ENCODE data around the gene GFAP. TPM values are rescaled to one million over a fixed set of nuclear protein-coding genes. Genes with fewer than 3 reads are reported as not detected.

GFAP gene
- total and polyA plus RNA-seq, 3 donors from 2014 or later: 0.55 to 0.91 (median 0.62) TPM

DNA sequence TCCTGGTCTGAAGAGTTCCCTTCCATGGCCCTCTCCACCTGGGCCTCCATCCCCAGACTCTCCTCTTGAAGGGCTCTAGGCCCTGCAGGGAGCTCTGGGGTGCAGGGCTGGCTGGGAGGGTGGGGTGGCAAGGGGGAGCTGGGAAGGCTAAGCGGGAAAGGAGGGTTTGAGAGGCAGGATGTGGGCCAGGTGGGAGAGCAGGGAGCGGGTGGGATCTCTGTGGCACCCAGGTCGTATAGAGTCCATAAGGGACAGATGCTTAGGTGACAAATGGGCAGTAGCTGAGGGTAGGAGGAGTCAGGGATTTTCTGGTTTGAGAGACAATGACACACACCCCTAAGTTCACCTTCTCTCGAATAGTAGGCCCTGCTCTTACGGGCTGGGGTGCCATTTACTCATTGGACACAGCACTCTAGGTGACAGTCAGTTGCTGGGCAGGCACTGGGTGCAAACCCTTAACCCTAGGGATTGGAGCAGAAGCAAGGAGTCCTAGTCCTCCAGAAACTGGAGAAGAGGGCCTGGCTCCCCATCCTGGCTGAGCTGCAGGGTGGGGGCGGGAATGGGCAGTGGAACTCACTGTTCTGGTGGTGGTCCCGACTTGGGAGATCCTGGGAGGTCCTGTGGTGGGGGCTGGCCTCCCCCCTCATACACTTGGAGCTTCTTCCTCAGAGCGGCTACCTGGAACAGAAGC, 16.9 kb upstream of the GFAP start:
- WGBS, 2 donors: 87 to 89% methylated on average over 7 to 8 of the region's 8 CpGs
- TF ChIP-seq, protein P1, sequence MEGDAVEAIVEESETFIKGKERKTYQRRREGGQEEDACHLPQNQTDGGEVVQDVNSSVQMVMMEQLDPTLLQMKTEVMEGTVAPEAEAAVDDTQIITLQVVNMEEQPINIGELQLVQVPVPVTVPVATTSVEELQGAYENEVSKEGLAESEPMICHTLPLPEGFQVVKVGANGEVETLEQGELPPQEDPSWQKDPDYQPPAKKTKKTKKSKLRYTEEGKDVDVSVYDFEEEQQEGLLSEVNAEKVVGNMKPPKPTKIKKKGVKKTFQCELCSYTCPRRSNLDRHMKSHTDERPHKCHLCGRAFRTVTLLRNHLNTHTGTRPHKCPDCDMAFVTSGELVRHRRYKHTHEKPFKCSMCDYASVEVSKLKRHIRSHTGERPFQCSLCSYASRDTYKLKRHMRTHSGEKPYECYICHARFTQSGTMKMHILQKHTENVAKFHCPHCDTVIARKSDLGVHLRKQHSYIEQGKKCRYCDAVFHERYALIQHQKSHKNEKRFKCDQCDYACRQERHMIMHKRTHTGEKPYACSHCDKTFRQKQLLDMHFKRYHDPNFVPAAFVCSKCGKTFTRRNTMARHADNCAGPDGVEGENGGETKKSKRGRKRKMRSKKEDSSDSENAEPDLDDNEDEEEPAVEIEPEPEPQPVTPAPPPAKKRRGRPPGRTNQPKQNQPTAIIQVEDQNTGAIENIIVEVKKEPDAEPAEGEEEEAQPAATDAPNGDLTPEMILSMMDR (IDR thresholded peaks at IDR 0.05): no peak
- TF ChIP-seq POLR2A (IDR thresholded peaks at IDR 0.05): no peak
- no peak for DNase-seq
- no peaks in the 10 kb centered on the region for H3K27me3 ChIP-seq
- intact Hi-C loops (cut with DNase I; ENCODE audit: low total_unique reads): no loop called here
- H3K27ac ChIP-seq: no peak overlapping the region
- H3K9me3 ChIP-seq: no peaks in the 10 kb centered on the region
- no peaks in the 10 kb centered on the region for H3K36me3 ChIP-seq (ENCODE audit: low read depth, missing control alignments)
- no peaks in the 10 kb centered on the region for H3K4me1 ChIP-seq
- no peak overlapping the region for H3K4me3 ChIP-seq

DNA sequence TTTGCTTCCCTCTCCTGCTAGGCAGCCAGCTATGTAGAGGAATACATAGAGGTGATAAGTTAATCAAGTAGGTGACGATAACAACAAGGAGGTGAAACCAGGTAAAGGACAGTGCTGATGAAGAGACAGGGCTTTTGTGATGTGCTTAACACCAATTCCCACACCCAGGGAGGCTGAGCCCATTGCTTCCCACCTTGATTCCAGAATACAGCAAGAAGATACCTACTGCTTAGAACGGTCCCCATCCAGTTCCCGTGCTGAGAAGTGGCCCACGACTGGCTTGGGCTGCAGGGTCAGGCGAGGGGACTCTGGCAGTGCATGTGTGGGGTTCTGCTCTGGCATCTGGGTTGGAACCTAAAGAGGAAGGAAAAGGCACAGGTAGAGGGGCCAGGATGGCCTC, 16.1 kb upstream of the GFAP start:
- intact Hi-C loops (cut with DNase I; ENCODE audit: low total_unique reads): no loop called here
- H3K9me3 ChIP-seq: no peaks in the 10 kb centered on the region
- H3K4me3 ChIP-seq: no peak overlapping the region
- H3K36me3 ChIP-seq (ENCODE audit: low read depth, missing control alignments): no peaks in the 10 kb centered on the region
- H3K27me3 ChIP-seq: no peaks in the 10 kb centered on the region
- no peak for DNase-seq
- H3K27ac ChIP-seq: no peak overlapping the region
- no peak for TF ChIP-seq POLR2A (IDR thresholded peaks at IDR 0.05)
- TF ChIP-seq, protein P1 (IDR thresholded peaks at IDR 0.05): no peak
- WGBS, 2 donors: 96 to 98% methylated on average over 4 to 5 of the region's 5 CpGs
- H3K4me1 ChIP-seq: no peaks in the 10 kb centered on the region

DNA sequence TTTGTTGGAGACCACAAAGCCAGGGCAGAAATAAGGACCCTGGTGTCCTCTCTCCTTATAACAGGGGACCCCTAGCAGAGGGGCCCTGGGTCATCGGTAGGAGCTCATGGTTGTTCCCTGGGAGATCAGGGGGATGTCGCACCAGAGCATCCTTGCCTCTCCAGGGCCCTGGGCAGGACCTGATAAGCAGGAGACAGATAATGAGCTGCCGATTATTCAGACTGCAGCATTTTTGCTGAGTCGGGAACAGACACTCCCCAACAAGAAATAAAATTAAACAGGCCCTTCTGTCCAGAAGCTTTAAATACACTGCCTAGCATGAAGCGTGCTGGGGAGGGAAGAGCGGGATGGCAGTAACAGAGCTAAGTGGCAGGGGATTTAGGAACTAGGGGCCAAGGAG, 15.4 kb upstream of the GFAP start:
- H3K27ac ChIP-seq: no peak overlapping the region
- H3K9me3 ChIP-seq: no peaks in the 10 kb centered on the region
- 69 to 83% methylated on average over 6 of the region's 6 CpGs for WGBS, 2 donors
- H3K4me1 ChIP-seq: no peaks in the 10 kb centered on the region
- no peak for DNase-seq
- intact Hi-C loops (cut with DNase I; ENCODE audit: low total_unique reads): no loop called here
- no peak for TF ChIP-seq POLR2A (IDR thresholded peaks at IDR 0.05)
- TF ChIP-seq, protein P1 (IDR thresholded peaks at IDR 0.05): no peak
- H3K27me3 ChIP-seq: no peaks in the 10 kb centered on the region
- no peak overlapping the region for H3K4me3 ChIP-seq
- H3K36me3 ChIP-seq (ENCODE audit: low read depth, missing control alignments): no peaks in the 10 kb centered on the region

DNA sequence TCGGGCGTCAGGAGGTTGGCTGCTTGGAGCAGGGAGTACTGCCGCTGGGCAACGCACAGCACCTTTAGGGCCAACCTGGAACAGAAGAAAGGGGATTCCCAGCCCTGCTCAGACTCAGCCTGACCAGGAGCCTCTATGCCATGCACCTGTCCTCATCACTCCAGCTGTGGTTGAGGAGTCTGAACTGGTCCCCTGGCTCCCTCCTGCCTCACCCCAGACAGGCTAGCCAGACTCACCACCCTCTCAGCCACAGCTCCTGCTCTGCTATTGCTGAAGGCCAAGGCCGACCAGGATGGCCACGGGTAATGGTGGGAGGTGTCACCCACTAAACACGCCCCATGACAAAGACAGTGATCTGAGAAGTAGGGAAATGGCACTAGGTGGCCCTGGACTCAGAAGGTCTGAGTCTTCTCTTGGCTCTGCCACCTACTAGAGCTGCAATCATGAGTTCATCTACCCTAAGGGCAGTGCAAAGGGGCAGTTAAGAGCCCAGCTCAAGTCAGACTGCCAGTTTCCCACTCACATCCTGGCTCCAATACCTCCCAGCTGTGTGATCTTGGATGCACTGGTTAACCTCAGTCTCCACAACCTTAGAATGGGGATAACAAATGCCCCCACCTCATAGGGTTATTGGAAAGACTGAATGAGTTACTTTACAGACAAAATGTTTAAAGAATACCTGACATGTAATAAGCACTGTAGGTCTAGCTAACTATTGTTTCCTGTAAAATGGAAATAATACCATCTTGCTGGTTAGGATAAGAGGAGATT, 13.8 kb upstream of the GFAP start:
- DNase-seq: no peak
- Histone ChIP-seq H3K9me3 (no peaks in the 10 kb centered on the region), H3K4me3 (no peak overlapping the region), H3K27ac (no peak overlapping the region), H3K27me3 (no peaks in the 10 kb centered on the region), H3K36me3 (ENCODE audit: low read depth, missing control alignments) (no peaks in the 10 kb centered on the region), H3K4me1 (no peaks in the 10 kb centered on the region)
- no peak for TF ChIP-seq POLR2A (IDR thresholded peaks at IDR 0.05)
- TF ChIP-seq, protein P1 (IDR thresholded peaks at IDR 0.05): no peak
- WGBS, 2 donors: 80 to 88% methylated on average over 7 of the region's 7 CpGs
- intact Hi-C loops (cut with DNase I; ENCODE audit: low total_unique reads): no loop called here

All from testis (tissue), 3 donors.